Activated B cell treated with CpG ODN at 0.5 μM for 24 hours (primary cell): ENCODE results near the gene NDNF. TPM values are rescaled to one million over a fixed set of nuclear protein-coding genes. Genes with fewer than 3 reads are reported as not detected.

Experiments used
- ATAC-seq: fragments of 200-7000 bp; cut with Tn5 transposase; one replicate; pipeline ENCODE4 v1.10.0; 2021; ENCODE audit warnings: low read depth, mild to moderate bottlenecking, moderate library complexity
- CTCF ChIA-PET: fragments of 350-600 bp; sonication (Branson Sonifier 250); formaldehyde crosslinking; loops from one replicate; lab custom pipeline; 2021; ENCODE audit warnings: antibody characterized with exemption; lab: Charles Lee
- POLR2A ChIA-PET: fragments of 350-600 bp; sonication (Branson Sonifier 250); formaldehyde crosslinking; loops from one replicate; lab custom pipeline; 2021; ENCODE audit warnings: antibody characterized with exemption; lab: Charles Lee
- DNase-seq: peaks from one replicate; pipeline ENCODE4 v3.0.0; 2022
- H3K27ac Mint-ChIP-seq: one replicate; pipeline ENCODE4 v1.8.0; 2020; ENCODE audit warnings: mixed read lengths
- H3K27me3 Mint-ChIP-seq: one replicate; pipeline ENCODE4 v1.8.0; 2021; ENCODE audit warnings: mixed read lengths
- H3K36me3 Mint-ChIP-seq: one replicate; pipeline ENCODE4 v1.8.0; 2021; ENCODE audit warnings: low read depth, mixed read lengths
- H3K4me1 Mint-ChIP-seq: one replicate; pipeline ENCODE4 v1.8.0; 2021; ENCODE audit warnings: mixed read lengths
- H3K4me3 Mint-ChIP-seq: one replicate; pipeline ENCODE4 v1.8.0; 2020; ENCODE audit warnings: mild to moderate bottlenecking, mixed read lengths
- H3K9me3 Mint-ChIP-seq: one replicate; pipeline ENCODE4 v1.8.0; 2020; ENCODE audit warnings: mixed read lengths
- CTCF ChIP-seq: fragments of 200-600 bp; IDR thresholded peaks from one replicate; pipeline ENCODE4 v1.8.0; 2022; ENCODE audit warnings: antibody characterized with exemption, mild to moderate bottlenecking
- intact Hi-C: fragments of 100-400 bp; cut with micrococcal nuclease; formaldehyde crosslinking; loops from one replicate; pipeline ENCODE4 v1.15.1; 2024
- total RNA-seq: library from RNA; stranded (reverse); gene quantifications from 2 replicates; pipeline ENCODE4 v1.2.3, GENCODE V29; 2022

The NDNF gene
- total RNA-seq, 1 donor from 2014 or later: not detected

GRCh38 chr4:121025540-121025939, 46.8 kb downstream of the NDNF start:
- H3K27ac Mint-ChIP-seq: no peak overlapping the region
- no peaks in the 10 kb centered on the region for H3K9me3 Mint-ChIP-seq
- peaks cover 3% of the 10 kb centered on the region for H3K27me3 Mint-ChIP-seq
- ATAC-seq (no peak), DNase-seq (no peak)
- TF ChIP-seq CTCF: no peak
- POLR2A ChIA-PET: no interaction called here
- intact Hi-C loops: no loop called here
- H3K36me3 Mint-ChIP-seq: no peaks in the 10 kb centered on the region
- H3K4me1 Mint-ChIP-seq: no peaks in the 10 kb centered on the region
- CTCF ChIA-PET: no interaction called here
- H3K4me3 Mint-ChIP-seq: no peak overlapping the region

GRCh38 chr4:121018543-121018942, 53.8 kb downstream of the NDNF start:
- CTCF ChIA-PET: no interaction called here

GRCh38 chr4:121016611-121017010, 55.7 kb downstream of the NDNF start:
- H3K4me1 Mint-ChIP-seq: no peaks in the 10 kb centered on the region
- POLR2A ChIA-PET: no interaction called here
- no peaks in the 10 kb centered on the region for H3K36me3 Mint-ChIP-seq
- CTCF ChIA-PET: no interaction called here
- no peaks in the 10 kb centered on the region for H3K9me3 Mint-ChIP-seq
- H3K4me3 Mint-ChIP-seq: no peak overlapping the region
- ATAC-seq (no peak), DNase-seq (no peak)
- no peaks in the 10 kb centered on the region for H3K27me3 Mint-ChIP-seq
- intact Hi-C loops: no loop called here
- no peak for TF ChIP-seq CTCF
- no peak overlapping the region for H3K27ac Mint-ChIP-seq

More at GRCh38 chr4:121018543-121018942, 53.8 kb downstream of the NDNF start:
- ATAC-seq (no peak), DNase-seq (no peak)
- H3K27ac Mint-ChIP-seq: no peak overlapping the region
- POLR2A ChIA-PET: no interaction called here
- H3K4me1 Mint-ChIP-seq: no peaks in the 10 kb centered on the region
- H3K9me3 Mint-ChIP-seq: no peaks in the 10 kb centered on the region
- TF ChIP-seq CTCF: no peak
- no peaks in the 10 kb centered on the region for H3K36me3 Mint-ChIP-seq
- H3K4me3 Mint-ChIP-seq: no peak overlapping the region
- intact Hi-C loops: no loop called here
- peaks cover 3% of the 10 kb centered on the region for H3K27me3 Mint-ChIP-seq

GRCh38 chr4:121015421-121015820, 56.9 kb downstream of the NDNF start:
- intact Hi-C loops: no loop called here
- Mint-ChIP-seq H3K36me3 (no peaks in the 10 kb centered on the region), H3K27me3 (no peaks in the 10 kb centered on the region), H3K4me1 (no peaks in the 10 kb centered on the region), H3K4me3 (no peak overlapping the region), H3K27ac (no peak overlapping the region), H3K9me3 (no peaks in the 10 kb centered on the region)
- DNase-seq: no peak
- ATAC-seq: no peak
- POLR2A ChIA-PET: no interaction called here
- TF ChIP-seq CTCF: no peak
- CTCF ChIA-PET: no interaction called here

- H3K4me1 Mint-ChIP-seq: no peaks in the 10 kb centered on the region
- H3K27me3 Mint-ChIP-seq: no peaks in the 10 kb centered on the region
- no peaks in the 10 kb centered on the region for H3K36me3 Mint-ChIP-seq
- H3K27ac Mint-ChIP-seq: no peak overlapping the region
- intact Hi-C loops: no loop called here
- H3K4me3 Mint-ChIP-seq: no peak overlapping the region
- POLR2A ChIA-PET: no interaction called here
- CTCF ChIA-PET: no interaction called here
- no peak for TF ChIP-seq CTCF
- ATAC-seq: no peak
- no peaks in the 10 kb centered on the region for H3K9me3 Mint-ChIP-seq
- no peak for DNase-seq
Observed at GRCh38 chr4:121014544-121014943, 57.8 kb downstream of the NDNF start.
